Retinal pigment epithelial cell (primary cell): ENCODE measurements around the gene GRM8.
"Not testable (repeated sequence)": the region's sequence is repeated elsewhere in the genome, so short reads cannot be mapped to it uniquely, and the experiment has no call there.

Source experiments
- DNase-seq: peaks from one replicate; pipeline ENCODE4 v3.0.0-alpha.2; 2010; ENCODE audit warnings: low read depth
- H3K4me3 ChIP-seq: 2 replicates; pipeline ENCODE4 v1.5.1; 2011; ENCODE audit warnings: mild to moderate bottlenecking, low read length, control low read depth, moderate library complexity
- TF ChIP-seq, protein P1 (sequence below): conservative IDR thresholded peaks from 2 replicates; pipeline ENCODE4 v1.5.1; 2011; ENCODE audit warnings: low read depth, low read length, control low read depth, inconsistent platforms

The GRM8 gene

DNA sequence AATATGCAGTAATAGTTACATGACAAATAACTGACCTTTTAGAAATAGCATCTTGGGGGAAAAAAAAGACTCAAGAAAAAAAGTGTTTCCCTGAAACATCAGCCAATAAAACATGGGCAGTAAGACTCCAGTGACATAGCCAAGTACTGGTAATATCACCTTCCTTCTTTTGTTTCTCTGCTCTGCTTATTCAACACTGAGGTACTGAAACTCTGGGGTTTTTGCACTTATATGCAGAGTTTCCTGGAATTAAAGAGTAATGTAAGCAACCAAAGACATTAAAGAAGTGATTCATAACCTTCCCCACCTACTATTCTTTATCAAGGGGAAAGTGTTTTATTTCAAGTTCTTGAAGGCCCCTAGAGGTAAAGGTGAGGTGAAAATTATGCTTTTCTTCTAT, 414.5 kb downstream of the GRM8 start:
- DNase-seq = no peak
- TF ChIP-seq, protein P1, sequence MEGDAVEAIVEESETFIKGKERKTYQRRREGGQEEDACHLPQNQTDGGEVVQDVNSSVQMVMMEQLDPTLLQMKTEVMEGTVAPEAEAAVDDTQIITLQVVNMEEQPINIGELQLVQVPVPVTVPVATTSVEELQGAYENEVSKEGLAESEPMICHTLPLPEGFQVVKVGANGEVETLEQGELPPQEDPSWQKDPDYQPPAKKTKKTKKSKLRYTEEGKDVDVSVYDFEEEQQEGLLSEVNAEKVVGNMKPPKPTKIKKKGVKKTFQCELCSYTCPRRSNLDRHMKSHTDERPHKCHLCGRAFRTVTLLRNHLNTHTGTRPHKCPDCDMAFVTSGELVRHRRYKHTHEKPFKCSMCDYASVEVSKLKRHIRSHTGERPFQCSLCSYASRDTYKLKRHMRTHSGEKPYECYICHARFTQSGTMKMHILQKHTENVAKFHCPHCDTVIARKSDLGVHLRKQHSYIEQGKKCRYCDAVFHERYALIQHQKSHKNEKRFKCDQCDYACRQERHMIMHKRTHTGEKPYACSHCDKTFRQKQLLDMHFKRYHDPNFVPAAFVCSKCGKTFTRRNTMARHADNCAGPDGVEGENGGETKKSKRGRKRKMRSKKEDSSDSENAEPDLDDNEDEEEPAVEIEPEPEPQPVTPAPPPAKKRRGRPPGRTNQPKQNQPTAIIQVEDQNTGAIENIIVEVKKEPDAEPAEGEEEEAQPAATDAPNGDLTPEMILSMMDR = no peak

DNA sequence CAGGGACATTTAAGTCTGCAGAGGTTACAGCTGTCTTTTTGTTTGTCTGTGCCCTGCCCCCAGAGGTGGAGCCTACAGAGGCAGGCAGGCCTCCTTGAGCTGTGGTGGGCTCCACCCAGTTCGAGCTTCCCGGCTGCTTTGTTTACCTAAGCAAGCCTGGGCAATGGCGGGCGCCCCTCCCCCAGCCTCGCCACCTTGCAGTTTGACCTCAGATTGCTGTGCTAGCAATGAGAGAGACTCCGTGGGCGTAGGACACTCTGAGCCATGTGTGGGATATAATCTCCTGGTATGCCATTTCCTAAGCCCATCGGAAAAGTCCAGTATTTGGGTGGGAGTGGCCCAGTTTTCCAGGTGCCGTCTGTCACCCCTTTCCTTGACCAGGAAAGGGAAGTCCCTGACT, 421.5 kb downstream of the GRM8 start:
- DNase-seq, H3K4me3 ChIP-seq: not testable (repeated sequence)

More for the DNA sequence above, 414.5 kb downstream of the GRM8 start:
- no peak overlapping the region for H3K4me3 ChIP-seq

DNA sequence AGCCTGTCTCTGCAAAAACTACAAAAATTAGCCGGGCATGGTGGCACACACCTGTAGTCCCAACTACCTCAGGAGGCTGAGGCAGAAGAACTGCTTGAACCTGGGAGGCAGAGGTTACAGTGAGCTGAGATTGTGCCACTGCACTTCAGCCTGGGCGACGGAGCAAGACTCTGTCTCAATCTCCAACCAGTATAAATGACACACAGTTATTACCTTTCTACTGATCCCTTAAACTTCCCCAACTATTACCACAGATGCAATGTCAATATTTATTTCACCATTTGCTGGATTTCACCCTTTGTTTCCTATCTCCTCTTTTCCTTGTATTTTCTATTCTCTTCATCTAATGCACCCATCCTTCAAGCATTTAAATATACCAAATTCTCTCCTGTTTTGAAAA, 431.8 kb downstream of the GRM8 start:
- TF ChIP-seq, protein P1 = no peak
- DNase-seq = no peak

DNA sequence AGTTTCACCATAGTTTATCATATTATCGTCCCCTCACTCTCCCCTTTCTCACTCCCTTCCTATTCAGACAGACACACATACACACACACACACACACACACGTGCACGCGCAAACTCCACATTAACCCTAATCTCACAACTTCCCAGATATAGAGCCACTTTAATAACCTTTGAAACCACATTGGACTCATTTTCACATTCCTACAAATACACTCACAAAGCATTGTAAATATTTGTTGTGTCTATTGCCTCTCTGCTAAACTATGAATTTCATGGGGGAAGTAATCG, 433.6 kb downstream of the GRM8 start:
- no peak for DNase-seq
- no peak overlapping the region for H3K4me3 ChIP-seq
- TF ChIP-seq, protein P1 = no peak

More for the DNA sequence above, 431.8 kb downstream of the GRM8 start:
- H3K4me3 ChIP-seq = no peak overlapping the region

DNA sequence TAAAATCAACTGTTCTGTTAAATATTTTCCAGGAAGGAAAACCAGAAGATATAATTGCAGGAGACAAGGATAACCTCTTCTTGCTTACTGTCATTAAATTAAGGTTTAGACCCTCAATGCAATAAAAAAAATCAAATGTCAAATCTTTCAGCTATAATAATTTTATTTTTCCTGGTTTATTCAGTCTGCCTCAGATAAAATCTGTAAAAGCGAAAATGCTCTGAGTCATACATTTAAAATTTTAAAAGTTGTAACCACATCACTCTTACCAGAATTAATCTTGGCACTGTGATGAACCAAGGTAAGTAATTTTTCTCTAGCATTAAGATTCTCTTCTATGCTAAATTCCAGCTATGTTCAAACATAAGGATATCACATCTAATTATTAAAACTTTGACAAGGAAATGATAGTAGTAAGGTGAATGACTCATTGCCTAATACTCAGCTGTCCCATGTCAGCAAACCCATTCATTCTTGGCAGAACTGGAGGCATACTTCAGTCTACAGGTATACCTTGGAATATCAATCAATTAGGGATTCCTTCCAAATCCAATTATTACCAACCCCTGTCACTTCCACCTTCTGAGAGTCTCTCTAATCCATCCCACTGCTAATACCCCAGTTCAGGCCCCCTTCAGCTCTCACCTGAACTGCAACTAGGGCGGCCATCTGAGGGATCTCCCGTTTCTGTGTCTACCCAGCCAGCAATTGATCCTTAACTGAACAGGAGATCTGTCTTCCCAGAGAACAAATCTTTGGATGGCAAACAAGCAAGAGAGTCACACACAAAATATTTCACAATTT, 434.1 kb downstream of the GRM8 start:
- no peak for DNase-seq
- TF ChIP-seq, protein P1 = no peak
- H3K4me3 ChIP-seq = no peak overlapping the region

DNA sequence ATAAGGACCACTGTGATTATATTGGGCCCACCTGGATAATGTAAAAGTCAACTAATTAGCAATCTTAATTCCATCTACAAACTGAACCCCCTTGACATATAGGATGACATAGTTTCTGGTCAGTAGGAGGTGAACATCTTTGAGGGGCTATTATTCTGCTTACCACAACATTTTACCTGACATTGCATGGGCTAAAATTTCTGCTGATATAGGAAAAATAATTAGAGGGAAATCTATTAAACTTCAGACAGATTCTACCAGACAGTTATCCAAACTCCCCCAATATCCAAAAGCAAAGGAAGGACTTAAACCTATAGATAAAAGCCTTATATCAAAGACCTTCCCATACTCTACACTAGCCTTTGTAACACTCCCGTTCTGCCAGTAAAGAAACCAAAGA, 443.6 kb downstream of the GRM8 start:
- DNase-seq = no peak
- no peak overlapping the region for H3K4me3 ChIP-seq
- TF ChIP-seq, protein P1 = no peak

DNA sequence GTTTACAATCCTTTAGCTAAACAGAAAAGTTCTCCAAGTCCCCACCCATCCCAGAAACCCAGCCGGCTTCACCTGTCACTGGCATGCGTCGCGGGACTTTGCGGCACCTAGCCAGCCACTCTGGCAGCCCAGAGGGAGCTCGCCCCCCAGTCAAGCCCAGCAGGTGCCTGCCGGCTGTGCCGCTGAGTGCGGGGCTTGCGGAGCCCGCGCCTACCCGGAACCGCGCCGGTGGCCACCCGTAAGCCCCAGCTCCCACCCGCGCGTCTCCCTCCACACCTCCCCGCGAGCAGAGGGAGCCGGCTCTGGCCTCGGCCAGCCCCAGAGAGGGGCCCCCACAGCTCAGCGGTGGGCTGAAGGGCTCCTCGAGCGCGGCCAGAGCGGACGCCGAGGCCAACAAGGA, 446.1 kb downstream of the GRM8 start:
- DNase-seq = no peak
- TF ChIP-seq, protein P1 = no peak
- H3K4me3 ChIP-seq = no peak overlapping the region
